Measurements from ENCODE around the gene GABARAP. TPM values are rescaled to one million over a fixed set of nuclear protein-coding genes. Genes with fewer than 3 reads are reported as not detected.
A peak's percentile ranks its signal among the peaks of the same experiment; 100 is the strongest.

The GABARAP gene
- total and polyA plus RNA-seq, 9 donors, result 526 to 1,518 (median 640) TPM

GRCh38 chr17:7251661-7252175 lies 9.5 kb upstream of the GABARAP start, which contains the start of gene CTDNEP1:
Gene CTDNEP1, minus strand, starts transcription at chr17:7251734. Its CDS starts 438 bp downstream, at chr17:7251296.
- H3K27me3 ChIP-seq, result no peaks in the 10 kb centered on the region
- WGBS, 3 donors, result 0 to 1% (median 1%) methylated on average over 35 to 41 of the region's 41 CpGs
- intact Hi-C loops (cut with DNase I), result no loop called here
- H3K9me3 ChIP-seq, result no peaks in the 10 kb centered on the region
- TF ChIP-seq POLR2A (IDR thresholded peaks at IDR 0.05) (peak; percentile 37), EP300 (IDR thresholded peaks at IDR 0.05) (no peak)
- H3K4me3 ChIP-seq, result peak within 1 kb of the TSS; percentile 96
- H3K27ac ChIP-seq, result peak within 1 kb of the TSS; percentile 82 to 98
- no peaks in the 10 kb centered on the region for H3K36me3 ChIP-seq
- DNase-seq, result peak; percentile 98 to 99 (median 99)
- H3K4me1 ChIP-seq (ENCODE audit: insufficient read depth), result peaks cover 9% of the 10 kb centered on the region

- no peak for TF ChIP-seq EP300 (IDR thresholded peaks at IDR 0.05)
- TF ChIP-seq POLR2A (IDR thresholded peaks at IDR 0.05), result no peak
- no peak for TF ChIP-seq CTCF (IDR thresholded peaks at IDR 0.05)
- intact Hi-C loops (cut with DNase I), result no loop called here
Measured at GRCh38 chr17:7250695-7251627, 8.7 kb upstream of the GABARAP start.

DNA sequence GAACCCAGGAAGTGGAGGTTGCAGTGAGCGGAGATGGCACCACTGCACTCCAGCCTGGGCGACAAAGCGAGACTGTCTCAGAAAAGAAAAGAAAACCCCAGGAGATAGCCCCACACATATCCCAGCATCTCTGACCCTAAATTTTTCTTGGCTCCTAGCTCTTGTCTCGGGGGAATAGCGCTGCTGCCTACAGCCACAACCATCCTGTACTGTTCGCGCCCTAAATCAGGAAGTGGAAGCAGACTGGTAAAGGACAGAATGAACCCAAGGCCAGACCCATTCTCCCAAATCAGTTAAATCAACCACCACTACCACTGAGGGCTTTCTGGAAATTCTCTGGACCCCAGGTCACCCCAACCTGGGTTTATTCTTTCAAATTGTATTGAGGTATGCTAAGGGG lies 7.6 kb upstream of the GABARAP start:
- TF ChIP-seq EP300 (IDR thresholded peaks at IDR 0.05) (no peak), CTCF (IDR thresholded peaks at IDR 0.05) (no peak), POLR2A (IDR thresholded peaks at IDR 0.05) (no peak)
- no peak overlapping the region for H3K4me3 ChIP-seq
- peaks cover 9% of the 10 kb centered on the region for H3K4me1 ChIP-seq (ENCODE audit: insufficient read depth)
- 85 to 89% (median 87%) methylated on average over 7 of the region's 7 CpGs for WGBS, 3 donors
- intact Hi-C loops (cut with DNase I), result no loop called here
- H3K27me3 ChIP-seq, result no peaks in the 10 kb centered on the region
- H3K36me3 ChIP-seq, result no peaks in the 10 kb centered on the region
- no peaks in the 10 kb centered on the region for H3K9me3 ChIP-seq
- H3K27ac ChIP-seq, result no peak overlapping the region
- no peak for DNase-seq

More at GRCh38 chr17:7250695-7251627, 8.7 kb upstream of the GABARAP start:
- Histone ChIP-seq H3K9me3 (no peaks in the 10 kb centered on the region), H3K27me3 (no peaks in the 10 kb centered on the region), H3K4me1 (ENCODE audit: insufficient read depth) (peaks cover 9% of the 10 kb centered on the region), H3K27ac (peak overlapping the region; percentile 82 to 98), H3K36me3 (no peaks in the 10 kb centered on the region), H3K4me3 (peak overlapping the region; percentile 96)
- peak in 3 of 5 donors; percentile 25 to 63 (median 61) for DNase-seq
- 0 to 1% (median 1%) methylated on average over 25 to 55 of the region's 55 CpGs for WGBS, 3 donors

DNA sequence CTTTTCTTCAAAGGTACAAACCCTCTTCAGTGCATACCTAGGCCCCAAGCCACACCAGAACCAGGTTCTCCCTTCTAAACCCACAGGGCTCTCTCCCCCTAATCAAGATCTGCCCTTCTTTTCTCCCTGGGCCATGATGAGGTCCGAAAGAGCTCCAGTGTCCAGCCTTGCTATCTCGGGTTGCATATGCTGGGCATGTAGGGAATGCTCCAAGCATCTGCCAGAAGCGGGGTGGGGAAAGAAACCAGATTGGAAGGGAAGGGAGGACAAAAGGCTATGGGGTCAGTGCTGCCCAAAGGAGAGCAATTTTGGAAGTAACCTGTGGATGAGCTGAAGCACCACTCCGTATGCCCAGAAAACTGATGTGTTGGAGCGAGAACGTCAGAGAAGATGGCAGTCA lies 7.0 kb upstream of the GABARAP start:
- 69 to 75% (median 72%) methylated on average over 6 of the region's 6 CpGs for WGBS, 3 donors
- Histone ChIP-seq H3K27ac (no peak overlapping the region), H3K27me3 (no peaks in the 10 kb centered on the region), H3K36me3 (no peaks in the 10 kb centered on the region), H3K4me1 (ENCODE audit: insufficient read depth) (peaks cover 9% of the 10 kb centered on the region), H3K4me3 (no peak overlapping the region), H3K9me3 (no peaks in the 10 kb centered on the region)
- DNase-seq, result no peak
- intact Hi-C loops (cut with DNase I), result no loop called here
- TF ChIP-seq CTCF (IDR thresholded peaks at IDR 0.05) (no peak), POLR2A (IDR thresholded peaks at IDR 0.05) (no peak), EP300 (IDR thresholded peaks at IDR 0.05) (no peak)
